Body of pancreas (tissue), 4 donors: Measurements from ENCODE around the gene PLA2R1. TPM values are rescaled to one million over a fixed set of nuclear protein-coding genes. Genes with fewer than 3 reads are reported as not detected.

Experiments
- ATAC-seq: fragments of 150-250 bp; one replicate; pipeline ENCODE4 v1.9.1; 2016
- DNase-seq, 4 donors: peaks; one replicate each; pipeline ENCODE4 v3.0.0-alpha.2; 2019
- H3K27ac ChIP-seq, 4 donors: fragments of 200-600 bp; sonication (generic); 1 replicate in 3 of 4; 2 replicates in 1 of 4; pipeline versions ENCODE4 v1.5.1 to v1.6.1; 2016 to 2019; ENCODE audit warnings: mild to moderate bottlenecking in 1 of 4, mixed read lengths in 1 of 4, moderate library complexity in 1 of 4
- H3K27me3 ChIP-seq, 2 donors: fragments of 200-600 bp; sonication (generic); one replicate each; pipeline ENCODE4 v1.6.0; 2016; ENCODE audit warnings: mild to moderate bottlenecking in 1 of 2
- H3K36me3 ChIP-seq, 2 donors: fragments of 200-600 bp; sonication (generic); replicated peaks in 1 of 2; 2 replicates each; pipeline ENCODE4 v1.5.1; 2016; ENCODE audit warnings: low read depth in 2 of 2; ENCODE audit not compliant: insufficient read depth in 1 of 2
- H3K4me1 ChIP-seq: fragments of 200-600 bp; sonication (generic); one replicate; pipeline ENCODE4 v1.6.0; 2016
- H3K4me3 ChIP-seq, 2 donors: fragments of 200-600 bp; sonication (generic); 1 replicate in 1 of 2; 2 replicates in 1 of 2; pipeline ENCODE4 v1.5.1; 2016 to 2019
- H3K9me3 ChIP-seq, 3 donors: fragments of 200-600 bp; sonication (generic); 1 replicate in 2 of 3; 2 replicates in 1 of 3; pipeline ENCODE4 v1.5.1; 2016
- CTCF ChIP-seq, 7 experiments: fragments of 450-650 bp in 4 of 7; fragments of 200-600 bp in 3 of 7; sonication (generic) in 3 of 7; IDR thresholded peaks; one replicate each; pipeline ENCODE4 v1.5.1; 2016 to 2019; ENCODE audit warnings: antibody characterized with exemption in 7 of 7
- POLR2A ChIP-seq, 3 donors: fragments of 450-650 bp; IDR thresholded peaks; one replicate each; pipeline ENCODE4 v1.6.1; 2016; ENCODE audit warnings: antibody characterized with exemption in 3 of 3, mild to moderate bottlenecking in 2 of 3
- WGBS, 2 donors: methylation state at CpG; one replicate each; pipeline ENCODE4 v1.1.5; 2017; 5-methylcytosine and 5-hydroxymethylcytosine counted together
- intact Hi-C: fragments of 100-400 bp; cut with DNase I; formaldehyde crosslinking; loops from one replicate; pipeline ENCODE4 v1.15.1; 2023
- total RNA-seq, 2 donors: library from RNA; depleted of rRNA; stranded (reverse); fragments of >200 nt; gene quantifications; one replicate each; pipeline ENCODE4 v1.1.0, GENCODE V29; 2016

The PLA2R1 gene
- total RNA-seq, 2 donors from 2014 or later = 1.3 to 2.1 TPM

- Histone ChIP-seq H3K27ac (no peak overlapping the region), H3K4me1 (no peaks in the 10 kb centered on the region), H3K36me3 (no peaks in the 10 kb centered on the region), H3K4me3 (no peak overlapping the region), H3K9me3 (no peaks in the 10 kb centered on the region), H3K27me3 (no peaks in the 10 kb centered on the region)
- WGBS, 2 donors = 79 to 88% methylated on average over 3 of the region's 3 CpGs
- TF ChIP-seq CTCF (IDR thresholded peaks at IDR 0.05) (no peak), POLR2A (IDR thresholded peaks at IDR 0.05) (no peak)
- intact Hi-C loops = no loop called here
- no peak for DNase-seq
- ATAC-seq = no peak
These were observed 63.5 kb downstream of the PLA2R1 start for GRCh38 chr2:159998961-159999360.

GRCh38 chr2:159998243-159998642, 64.2 kb downstream of the PLA2R1 start:
- Histone ChIP-seq H3K27me3 (no peaks in the 10 kb centered on the region), H3K9me3 (no peaks in the 10 kb centered on the region), H3K4me1 (no peaks in the 10 kb centered on the region), H3K27ac (no peak overlapping the region), H3K4me3 (no peak overlapping the region), H3K36me3 (no peaks in the 10 kb centered on the region)
- intact Hi-C loops = no loop called here
- WGBS, 2 donors = 84 to 90% methylated on average over 2 of the region's 2 CpGs
- ATAC-seq (no peak), DNase-seq (no peak)
- TF ChIP-seq POLR2A (IDR thresholded peaks at IDR 0.05) = no peak
- no peak for TF ChIP-seq CTCF (IDR thresholded peaks at IDR 0.05)

- 61 to 73% methylated on average over 3 of the region's 3 CpGs for WGBS, 2 donors
These were observed 65.4 kb downstream of the PLA2R1 start for GRCh38 chr2:159996792-159997546.

GRCh38 chr2:159995038-159995437, 67.4 kb downstream of the PLA2R1 start:
- ATAC-seq (no peak), DNase-seq (no peak)
- no peak overlapping the region for H3K27ac ChIP-seq
- H3K27me3 ChIP-seq = no peaks in the 10 kb centered on the region
- no peak for TF ChIP-seq POLR2A (IDR thresholded peaks at IDR 0.05)
- no peak for TF ChIP-seq CTCF (IDR thresholded peaks at IDR 0.05)
- WGBS, 2 donors = 74 to 86% methylated on average over 2 of the region's 2 CpGs
- H3K36me3 ChIP-seq = no peaks in the 10 kb centered on the region
- no peak overlapping the region for H3K4me3 ChIP-seq
- no peaks in the 10 kb centered on the region for H3K4me1 ChIP-seq
- intact Hi-C loops = no loop called here
- H3K9me3 ChIP-seq = no peaks in the 10 kb centered on the region

More at GRCh38 chr2:159996792-159997546, 65.4 kb downstream of the PLA2R1 start:
- H3K36me3 ChIP-seq = no peaks in the 10 kb centered on the region
- H3K4me3 ChIP-seq = no peak overlapping the region
- ATAC-seq (no peak), DNase-seq (no peak)
- no peak for TF ChIP-seq CTCF (IDR thresholded peaks at IDR 0.05)
- TF ChIP-seq POLR2A (IDR thresholded peaks at IDR 0.05) = no peak
- H3K9me3 ChIP-seq = no peaks in the 10 kb centered on the region
- intact Hi-C loops = no loop called here
- no peak overlapping the region for H3K27ac ChIP-seq
- H3K4me1 ChIP-seq = no peaks in the 10 kb centered on the region
- no peaks in the 10 kb centered on the region for H3K27me3 ChIP-seq

GRCh38 chr2:159989249-159989648, 73.2 kb downstream of the PLA2R1 start:
- Histone ChIP-seq H3K27ac (no peak overlapping the region), H3K4me3 (no peak overlapping the region), H3K27me3 (no peaks in the 10 kb centered on the region), H3K4me1 (no peaks in the 10 kb centered on the region), H3K9me3 (no peaks in the 10 kb centered on the region), H3K36me3 (no peaks in the 10 kb centered on the region)
- 77 to 78% methylated on average over 4 of the region's 4 CpGs for WGBS, 2 donors
- intact Hi-C loops = no loop called here
- DNase-seq (no peak), ATAC-seq (no peak)
- TF ChIP-seq POLR2A (IDR thresholded peaks at IDR 0.05) (no peak), CTCF (IDR thresholded peaks at IDR 0.05) (no peak)
